LoVo (cell line): ENCODE results near the gene ACOT11.

Source experiments
- DNase-seq: peaks from one replicate; pipeline ENCODE4 v3.0.0-alpha.2; 2016; ENCODE audit warnings: low spot score

ACOT11 gene

DNA sequence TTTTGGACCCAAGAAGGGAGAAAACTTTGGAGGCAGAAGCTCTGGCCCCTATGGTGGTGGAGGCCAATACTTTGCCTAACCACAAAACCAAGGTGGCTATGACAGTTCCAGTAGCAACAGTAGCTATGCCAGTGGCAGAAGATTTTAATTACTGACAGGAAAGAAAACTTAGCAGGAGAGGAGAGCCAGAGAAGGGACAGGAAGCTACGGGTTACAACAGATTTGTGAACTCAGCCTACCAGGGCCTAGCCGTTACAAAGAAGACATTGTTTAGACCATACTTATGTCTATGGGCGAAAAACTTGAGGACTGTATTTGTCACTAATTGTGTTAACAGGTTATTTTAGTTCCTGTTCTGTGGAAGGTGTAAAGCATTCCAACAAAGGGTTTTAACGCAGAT lies 10.4 kb upstream of the ACOT11 start:
- DNase-seq, result no peak

DNA sequence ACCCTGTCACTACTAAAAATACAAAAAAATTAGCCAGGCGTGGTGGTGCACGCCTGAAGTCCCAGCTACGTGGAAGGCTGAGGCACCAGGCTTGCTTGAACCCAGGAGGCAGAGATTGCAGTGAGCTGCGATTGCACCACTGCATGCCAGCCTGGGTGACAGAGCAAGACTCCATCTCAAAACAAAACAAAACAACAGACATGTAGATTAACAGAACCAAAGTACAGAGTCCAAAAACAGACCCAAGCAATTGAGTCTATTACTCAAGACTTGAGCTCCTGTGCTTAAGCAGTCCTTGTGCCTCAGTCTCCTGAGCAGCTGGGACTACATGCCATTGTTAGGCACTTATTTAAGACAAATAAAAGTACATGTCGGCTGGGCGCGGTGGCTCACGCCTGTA lies 9.5 kb upstream of the ACOT11 start:
- no peak for DNase-seq

DNA sequence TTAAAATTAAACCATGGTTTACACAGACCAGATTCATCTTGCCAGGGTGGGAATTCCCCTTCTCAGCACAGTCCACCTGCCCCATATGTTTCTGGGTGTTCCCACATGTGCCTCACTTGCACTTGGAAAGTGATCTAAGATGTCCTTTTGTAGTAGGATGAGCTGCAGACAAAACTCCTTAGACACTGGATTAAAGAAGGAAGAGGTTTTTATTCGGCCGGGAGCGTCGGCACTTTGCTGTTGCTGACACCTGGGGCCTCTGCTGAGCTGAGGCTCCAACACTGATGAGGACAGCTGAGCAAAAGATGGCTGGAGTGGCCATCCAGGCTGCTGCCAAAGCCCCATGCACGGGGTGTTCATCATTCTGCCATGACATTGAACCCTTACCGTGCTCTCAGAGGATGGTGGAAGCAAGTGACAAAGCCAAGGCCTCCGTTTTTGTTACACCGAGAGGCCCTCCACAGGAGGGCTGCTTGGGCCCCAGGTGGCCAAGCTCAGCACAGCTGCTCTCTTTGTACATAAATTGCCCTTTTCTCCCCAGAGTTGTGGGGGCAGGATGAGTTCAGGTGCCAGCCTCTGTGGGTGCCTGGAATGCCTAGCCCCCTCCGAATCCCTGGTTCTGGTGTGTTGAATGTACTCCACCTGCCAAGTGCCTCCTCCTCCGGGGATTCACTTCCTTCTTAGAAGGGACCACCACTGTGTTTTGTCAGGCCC lies 7.3 kb upstream of the ACOT11 start:
- DNase-seq, result no peak

DNA sequence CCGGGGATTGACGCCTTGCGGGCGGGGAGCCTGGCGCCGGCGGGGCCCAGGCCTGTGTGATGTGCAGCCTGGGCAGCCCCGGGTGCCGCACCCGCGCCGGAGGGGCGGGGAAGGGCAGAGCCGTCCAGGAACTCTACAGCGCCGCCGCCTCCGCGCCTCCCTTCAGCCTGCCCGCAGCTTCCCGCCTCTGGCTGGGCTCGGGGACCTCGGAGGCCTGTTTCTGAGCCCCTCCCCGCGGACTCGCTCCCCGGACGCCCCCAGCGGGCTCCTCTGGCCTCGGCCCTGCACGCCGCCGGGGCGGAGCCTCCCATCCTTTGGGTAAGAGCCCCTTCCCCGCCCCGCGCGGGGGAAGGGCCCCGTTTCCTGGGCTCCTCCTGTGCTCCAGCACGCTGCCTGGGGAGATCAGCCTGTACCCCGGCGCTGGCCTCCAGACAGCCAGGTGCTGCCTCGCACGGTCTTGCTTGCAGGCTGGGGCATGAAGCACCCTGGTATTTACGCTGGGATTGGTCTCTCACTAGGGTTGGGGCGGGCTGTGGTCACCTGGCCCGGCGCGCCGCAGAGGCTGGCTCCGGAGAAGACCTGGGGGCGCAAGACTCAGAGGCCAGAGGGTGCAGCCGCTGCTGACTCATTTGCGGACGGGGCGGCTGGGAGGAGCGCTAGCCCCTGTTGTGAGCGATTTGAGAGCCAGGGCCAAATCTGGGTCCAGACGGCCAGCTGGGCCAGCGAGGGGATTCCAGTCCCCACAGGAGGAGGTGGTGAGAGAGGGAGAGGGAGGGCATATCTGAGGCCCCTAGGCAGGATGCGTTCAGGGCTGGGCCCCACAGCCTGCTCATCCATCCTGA lies 5.7 kb upstream of the ACOT11 start:
- peak; percentile 79 for DNase-seq

DNA sequence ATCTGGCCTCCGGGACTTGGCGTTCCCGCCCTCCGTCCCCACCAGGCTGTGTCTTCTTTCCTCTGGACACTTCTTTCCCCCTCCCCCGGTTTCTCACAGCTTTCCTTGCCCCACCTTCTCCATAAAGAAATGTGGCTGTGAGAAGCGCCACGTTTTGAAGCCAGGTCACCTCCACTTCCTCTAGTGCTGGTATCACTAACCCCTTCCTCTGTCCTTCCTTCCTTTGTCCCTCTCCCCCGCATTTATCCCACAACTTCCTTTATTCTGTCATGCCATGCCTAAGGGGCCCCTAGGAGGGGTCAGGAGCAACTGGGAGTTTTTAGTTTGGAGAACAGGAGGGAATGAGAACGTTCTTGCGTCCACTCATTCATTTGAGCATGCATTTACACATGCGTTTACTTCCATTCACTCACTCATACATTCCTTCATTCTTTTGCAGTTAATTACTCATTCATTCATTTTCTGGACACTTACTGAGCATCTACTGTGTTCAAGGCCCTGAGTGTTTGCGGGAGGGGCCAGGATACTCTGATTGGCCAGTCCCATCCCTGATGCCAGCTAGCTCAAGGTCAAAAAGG lies 5.0 kb upstream of the ACOT11 start:
- no peak for DNase-seq

DNA sequence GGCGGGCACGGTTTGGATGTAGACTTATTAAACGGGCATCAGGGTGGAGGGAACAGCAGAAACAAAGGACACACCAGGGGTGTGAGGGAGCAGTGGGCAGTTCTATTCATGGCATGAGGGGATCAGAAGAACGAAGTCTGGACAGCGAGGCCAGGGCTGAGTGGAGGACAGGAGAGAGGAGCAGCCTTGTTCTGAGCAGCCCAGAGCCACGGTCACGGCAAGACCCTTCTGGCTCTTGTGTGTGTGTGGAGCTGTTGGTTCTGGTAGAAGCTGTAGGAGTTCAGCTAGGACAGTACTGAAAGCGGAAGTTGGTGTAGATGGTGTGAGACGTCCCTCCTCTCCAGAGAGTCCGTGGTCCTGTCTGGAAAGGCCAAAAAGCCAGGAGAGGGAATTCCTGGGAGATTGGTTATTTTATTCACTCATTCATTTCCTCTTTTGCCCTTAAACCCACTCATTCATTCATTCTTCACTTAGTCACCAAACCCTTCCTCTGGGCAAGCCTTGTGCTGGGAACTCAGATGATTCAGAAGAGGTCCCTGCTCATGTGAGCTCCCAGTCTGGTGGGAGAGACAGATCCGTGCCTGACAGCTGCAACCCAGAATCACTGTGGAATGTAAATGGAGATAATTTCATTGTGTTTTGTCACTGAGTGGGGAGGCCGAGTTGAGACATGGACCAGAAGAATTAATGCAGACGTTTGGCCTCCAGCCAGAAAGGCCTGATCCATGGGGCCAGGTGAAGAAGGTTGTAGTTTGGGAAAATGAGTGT lies 4.1 kb upstream of the ACOT11 start:
- DNase-seq, result no peak

DNA sequence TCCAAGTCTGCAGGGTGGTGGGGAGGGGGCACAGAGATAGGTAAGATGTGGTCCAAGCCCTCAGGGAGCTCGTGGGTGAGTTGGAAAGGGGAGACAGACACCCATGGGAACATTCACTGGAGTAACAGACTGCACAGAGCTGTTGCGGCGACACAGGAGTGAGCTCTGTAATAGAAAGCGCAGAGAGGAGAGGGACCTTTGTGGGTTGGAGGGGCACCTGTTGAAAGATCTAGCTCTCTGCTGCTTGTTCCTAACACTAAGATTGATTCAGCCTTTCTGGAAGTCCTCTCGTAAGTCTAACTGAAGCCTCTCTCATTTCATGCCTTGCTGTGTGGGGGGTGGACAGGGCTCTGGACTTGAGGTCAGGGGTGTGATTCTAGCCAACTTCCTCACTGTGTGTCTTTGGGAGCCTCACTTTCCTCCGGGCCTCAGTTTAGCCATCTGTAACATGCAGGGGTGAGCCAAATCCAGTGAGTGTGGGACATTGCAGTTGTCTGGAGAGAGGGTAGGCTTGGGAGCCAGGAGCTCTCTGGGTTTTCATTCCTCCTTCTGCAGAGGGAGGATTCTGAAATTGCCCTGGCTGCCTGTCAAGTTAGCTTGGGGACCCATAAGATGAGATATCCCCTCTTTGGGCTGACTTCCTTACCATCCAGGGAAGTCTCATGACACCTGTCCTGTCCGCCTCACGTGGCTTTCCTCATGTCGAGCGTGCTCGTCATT lies 2.0 kb upstream of the ACOT11 start:
- no peak for DNase-seq

DNA sequence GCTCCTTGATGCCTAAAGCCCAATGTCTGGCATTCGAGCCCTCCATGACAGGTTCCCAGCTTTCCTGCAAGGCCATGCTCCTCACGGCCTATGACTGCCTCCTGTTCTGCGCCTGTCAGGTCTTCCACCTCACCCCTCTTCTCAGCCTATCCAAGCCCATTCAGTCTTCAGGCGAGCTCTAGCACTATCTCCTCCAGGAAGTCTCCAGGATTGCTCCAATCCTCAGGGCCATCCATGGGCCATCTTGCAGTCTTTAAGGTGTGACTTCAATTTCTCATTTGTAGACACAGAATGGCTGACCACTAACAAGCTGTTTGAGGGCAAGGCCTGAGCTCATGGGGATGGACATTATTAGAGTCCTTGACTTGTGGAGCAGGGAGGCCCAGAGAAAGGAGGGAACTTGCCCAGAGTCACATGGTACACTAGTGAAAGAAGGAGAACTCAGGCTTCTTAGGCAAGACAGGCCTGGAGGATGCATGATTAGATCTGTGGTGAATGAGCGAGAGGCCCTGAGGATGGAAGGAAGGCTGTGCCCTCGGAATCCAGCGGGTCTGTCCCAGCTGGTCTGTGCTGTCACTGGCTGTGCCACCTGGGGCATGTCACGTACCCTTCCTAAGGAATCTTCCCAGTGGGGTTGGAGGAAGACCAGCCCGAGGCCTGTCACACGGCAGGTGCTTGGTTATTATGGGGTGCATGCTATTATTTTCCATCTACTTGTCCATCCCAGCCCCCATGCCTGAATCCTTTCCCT lies 1.2 kb upstream of the ACOT11 start:
- no peak for DNase-seq

DNA sequence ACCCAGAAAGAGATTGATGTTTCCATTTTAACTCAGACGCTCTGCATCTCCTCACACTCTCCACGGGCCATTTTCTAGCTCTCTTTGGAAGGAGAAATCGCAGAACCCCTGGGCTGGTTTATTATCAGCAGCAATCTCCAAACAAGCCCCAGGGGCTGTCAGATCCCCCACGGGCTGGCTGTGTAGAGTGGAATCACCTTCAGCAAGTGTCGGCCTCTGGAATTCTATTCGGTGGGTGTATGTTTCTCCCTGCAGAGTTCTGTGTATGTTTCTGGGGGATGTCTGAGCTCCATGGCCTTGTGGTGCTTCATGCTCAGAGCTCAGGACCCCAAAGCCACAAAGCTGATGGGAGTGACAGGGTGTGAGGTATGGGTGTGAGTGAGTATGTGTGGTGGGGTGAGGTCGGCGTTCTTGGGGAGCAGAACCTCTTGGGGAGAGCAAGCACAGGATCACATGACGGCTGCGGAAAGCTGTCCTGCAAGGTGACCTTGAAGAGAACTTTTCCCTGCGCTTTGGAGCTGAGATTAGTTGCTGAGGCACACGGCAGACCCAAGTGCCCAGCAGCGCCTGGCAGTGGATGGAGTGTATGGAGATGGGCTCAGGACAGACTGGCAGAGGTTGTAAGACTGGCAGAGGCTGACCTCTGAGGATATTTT lies 489 bp downstream of the ACOT11 start:
- DNase-seq, result no peak

DNA sequence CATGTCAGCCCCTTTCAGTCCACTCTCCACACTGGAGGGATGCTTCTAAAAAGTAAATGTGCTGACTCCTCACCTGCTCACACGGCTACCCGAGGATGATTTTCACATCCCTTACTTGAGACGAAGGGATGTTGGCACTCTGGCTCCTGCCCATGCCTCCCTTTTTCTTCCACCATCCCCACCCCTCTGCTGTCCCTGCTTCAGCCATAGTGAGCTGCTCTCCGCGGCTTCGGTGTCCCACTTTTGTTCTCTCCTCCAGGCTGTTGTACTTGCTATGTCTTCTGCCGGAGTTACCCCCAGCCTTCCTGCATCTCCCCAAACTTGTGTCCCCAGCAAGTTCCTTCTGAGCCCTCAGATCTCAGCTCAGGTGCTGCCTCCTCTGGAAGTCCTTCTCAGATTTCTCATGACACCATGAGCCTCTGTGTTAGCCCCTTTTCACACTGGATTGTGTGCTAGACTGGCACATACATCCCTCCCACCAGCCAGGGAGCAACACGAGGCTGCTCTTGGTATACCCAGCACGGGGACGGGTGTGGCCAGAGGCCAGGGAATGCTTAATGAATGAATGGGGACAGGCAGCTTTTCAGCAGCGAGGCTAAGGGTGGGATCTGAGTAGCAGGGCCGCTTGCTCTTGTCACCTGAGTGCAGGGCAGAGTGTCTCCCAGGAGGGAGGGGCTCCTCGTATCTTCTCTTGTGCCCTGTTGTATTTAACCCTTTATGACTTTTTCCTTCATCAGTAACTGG lies 1.3 kb downstream of the ACOT11 start:
- no peak for DNase-seq

DNA sequence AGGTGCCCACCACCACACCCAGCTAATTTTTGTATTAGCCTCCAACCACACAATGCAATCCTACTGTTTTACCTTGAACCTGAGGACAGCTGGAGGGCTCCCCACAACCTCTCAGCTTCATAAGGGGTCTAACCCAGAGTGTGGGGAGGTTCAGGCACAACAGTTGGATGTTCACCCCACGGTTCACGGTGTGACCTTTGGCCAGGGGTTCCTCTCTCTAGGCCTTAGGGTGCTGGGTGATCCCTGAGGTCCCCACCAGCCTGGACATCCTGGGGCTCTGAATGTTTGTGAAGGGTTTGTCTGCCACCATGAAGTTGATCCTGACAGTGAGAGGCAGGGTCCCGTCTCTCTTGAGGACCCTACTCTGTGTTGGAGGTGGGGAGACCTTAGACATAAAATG lies 3.9 kb downstream of the ACOT11 start:
- no peak for DNase-seq

DNA sequence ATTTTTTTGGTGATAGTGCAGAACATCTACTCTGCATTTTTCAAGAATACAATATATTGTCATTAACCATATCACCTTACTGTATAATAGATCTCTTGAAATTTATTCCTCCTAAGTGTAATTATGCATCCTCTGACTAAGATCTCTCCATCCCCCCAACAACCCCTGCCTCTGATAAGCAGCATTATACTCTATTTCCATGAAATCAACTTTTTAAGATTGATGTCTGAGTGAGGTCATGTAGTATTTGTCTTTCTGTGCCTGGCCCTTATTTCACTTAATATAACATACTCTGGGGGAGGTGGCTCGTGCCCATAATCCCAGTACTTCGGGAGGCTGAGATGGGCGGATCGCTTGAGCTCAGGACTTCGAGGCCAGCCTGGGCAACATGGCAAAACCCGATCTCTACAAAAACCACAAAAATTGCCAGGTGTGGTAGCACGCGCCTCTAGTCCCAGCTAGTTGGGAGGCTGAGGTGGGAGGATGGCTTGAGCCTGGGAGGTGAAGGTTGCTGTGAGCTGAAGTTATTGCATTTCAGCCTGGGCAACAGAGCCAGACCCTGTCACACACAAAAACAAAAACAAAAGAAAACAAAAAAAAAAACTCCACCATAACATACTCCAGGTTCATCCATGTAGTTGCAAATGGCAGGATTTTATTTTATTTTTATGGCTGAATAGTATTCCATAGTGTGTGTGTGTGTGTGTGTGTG lies 5.7 kb downstream of the ACOT11 start:
- no peak for DNase-seq

DNA sequence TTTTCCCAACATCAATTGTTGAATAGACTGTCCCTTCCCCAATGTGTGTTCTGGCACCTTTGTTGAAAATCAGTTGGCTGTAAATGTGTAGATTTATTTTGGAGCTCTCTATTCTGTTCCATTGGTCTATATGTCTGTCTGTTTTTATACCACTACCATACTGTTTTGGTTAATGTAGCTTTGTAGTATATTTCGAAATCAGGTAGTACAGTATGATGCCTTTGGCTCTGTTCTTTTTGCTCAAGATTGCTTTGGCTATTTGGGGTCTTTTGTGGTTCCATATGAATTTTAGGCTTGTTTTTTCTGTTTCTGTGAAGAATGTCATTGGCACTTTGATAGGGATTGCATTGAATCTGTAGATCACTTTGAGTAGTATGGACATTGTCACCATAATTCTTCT lies 8.1 kb downstream of the ACOT11 start:
- DNase-seq, result no peak

DNA sequence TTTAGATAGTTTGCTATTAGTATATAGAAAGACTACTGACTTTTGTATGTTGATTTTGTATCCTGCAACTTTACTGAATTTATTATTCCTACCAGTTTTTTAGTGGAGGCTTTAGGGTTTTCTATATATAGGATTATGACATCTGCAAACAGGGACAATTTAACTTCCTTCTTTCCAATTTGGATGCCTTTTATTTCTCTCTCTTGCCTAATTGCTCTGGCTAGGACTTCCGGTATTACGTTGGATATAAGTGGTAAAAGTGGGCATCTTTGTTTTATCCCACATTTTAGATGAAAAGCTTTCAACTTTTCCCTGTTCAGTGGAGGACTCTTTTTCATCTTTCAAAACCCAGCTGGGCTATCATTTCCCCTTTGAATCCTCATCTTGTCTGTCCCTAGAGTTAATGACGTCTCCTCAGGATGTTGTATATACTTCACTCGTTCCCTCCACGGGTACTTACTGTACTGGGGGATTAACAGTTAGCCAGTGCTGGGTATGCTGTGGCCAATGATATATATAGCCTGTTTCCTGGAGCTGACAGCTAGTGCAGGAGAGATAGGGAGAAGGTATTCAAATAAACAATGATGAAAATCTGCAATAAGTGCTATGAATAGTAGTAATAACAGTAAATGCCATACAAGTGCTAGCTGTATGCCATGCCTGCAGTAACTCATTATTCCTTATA lies 9.8 kb downstream of the ACOT11 start:
- no peak for DNase-seq

DNA sequence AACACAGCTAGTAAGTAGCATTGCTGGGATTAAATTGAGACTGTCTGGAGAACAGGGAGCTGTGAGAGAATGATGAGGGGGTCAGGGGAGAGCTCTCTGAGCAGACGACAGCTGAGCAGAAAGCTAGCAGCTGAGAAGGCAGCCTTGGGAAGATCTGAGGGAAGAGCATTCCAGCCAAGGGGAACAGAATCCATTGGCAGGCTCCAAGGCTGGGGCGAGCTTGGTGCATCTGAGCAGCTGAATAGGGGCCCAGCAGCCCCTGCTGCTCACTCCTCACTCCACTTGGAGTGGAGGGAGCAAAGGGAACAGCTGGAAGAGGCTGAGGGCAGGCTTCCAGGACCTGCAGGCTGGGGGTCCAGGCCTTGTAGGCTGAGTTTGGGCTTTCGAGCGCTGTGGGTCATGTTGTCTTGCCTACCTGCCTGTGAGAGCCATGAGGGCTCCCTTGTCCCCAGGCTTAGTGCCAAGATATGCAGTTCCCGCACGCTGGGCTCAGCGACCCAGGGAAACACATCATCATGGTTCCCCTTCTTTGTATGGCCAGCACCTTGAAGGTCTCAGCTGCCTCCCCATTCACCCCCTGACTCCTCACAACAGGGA lies 10.5 kb downstream of the ACOT11 start:
- DNase-seq, result no peak

DNA sequence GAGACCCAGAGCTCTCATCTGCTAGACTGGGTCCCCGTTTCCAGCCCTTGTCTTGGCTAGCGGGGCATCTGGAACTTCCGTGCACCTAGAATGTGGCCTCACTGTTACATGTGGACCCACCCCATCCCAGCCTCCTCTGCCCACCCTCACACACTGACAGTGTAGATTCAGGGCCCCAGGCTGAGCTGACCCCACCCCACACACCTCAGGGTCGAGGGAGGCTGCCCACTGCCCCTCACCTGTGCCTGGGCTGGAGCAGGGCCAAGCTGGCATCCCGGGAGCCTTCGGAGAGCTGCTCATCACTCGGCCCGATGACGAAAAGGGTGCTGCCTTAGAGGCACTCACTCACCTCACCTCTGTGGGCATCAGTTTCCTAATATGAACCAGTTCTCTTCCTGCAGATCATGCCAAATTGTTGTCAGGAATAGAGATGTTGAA lies 11.1 kb downstream of the ACOT11 start:
- no peak for DNase-seq

DNA sequence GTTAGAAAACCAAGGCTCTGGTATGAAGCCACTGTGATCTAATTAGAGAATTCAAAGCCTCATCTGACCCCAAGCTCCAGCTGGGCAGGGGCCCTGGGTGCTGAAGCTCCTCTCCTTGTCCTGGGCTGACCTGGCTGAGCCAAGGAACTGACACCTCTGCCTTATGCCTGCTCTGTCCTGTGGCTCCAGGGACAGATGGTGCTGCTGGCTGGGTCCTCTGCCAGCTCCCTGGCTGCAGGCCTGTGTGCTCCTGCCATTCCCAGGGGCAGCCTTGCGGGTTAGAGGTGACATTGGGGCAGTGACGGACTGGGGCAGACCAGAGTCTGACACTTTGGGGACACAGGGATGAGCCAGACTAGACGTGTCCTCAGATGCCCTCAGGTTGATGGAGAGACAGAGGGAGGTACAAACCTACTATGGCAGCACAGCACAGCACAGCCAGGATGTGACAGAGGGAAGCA lies 11.8 kb downstream of the ACOT11 start:
- no peak for DNase-seq
